Measurements from ENCODE around the gene SMIM7.

DNA sequence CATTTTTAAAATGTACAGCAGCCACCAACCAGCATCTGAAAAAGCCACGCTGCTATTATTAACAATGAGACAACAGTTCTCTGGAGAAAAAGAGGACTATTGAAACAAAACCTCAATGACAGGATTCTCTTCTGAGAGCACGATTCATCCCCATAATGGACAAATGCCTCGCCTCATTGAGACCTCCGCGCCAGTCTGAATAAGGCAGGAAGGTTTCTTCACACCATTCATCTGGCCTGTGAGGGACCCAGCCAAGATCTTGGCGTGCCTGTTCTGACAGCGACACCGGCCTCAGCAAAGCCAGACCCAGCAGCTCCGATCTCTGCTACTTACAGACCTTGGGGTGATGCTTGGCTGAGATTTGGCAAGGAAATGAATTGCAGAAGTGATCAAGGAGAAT lies 14.8 kb downstream of the SMIM7 start:
- TF ChIP-seq, protein P1, sequence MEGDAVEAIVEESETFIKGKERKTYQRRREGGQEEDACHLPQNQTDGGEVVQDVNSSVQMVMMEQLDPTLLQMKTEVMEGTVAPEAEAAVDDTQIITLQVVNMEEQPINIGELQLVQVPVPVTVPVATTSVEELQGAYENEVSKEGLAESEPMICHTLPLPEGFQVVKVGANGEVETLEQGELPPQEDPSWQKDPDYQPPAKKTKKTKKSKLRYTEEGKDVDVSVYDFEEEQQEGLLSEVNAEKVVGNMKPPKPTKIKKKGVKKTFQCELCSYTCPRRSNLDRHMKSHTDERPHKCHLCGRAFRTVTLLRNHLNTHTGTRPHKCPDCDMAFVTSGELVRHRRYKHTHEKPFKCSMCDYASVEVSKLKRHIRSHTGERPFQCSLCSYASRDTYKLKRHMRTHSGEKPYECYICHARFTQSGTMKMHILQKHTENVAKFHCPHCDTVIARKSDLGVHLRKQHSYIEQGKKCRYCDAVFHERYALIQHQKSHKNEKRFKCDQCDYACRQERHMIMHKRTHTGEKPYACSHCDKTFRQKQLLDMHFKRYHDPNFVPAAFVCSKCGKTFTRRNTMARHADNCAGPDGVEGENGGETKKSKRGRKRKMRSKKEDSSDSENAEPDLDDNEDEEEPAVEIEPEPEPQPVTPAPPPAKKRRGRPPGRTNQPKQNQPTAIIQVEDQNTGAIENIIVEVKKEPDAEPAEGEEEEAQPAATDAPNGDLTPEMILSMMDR (IDR thresholded peaks at IDR 0.05) = no peak
- no peak for TF ChIP-seq POLR2AphosphoS5 (IDR thresholded peaks at IDR 0.05)
- TF ChIP-seq POLR2A (IDR thresholded peaks at IDR 0.05) = no peak
